KOPT-K1 (cell line): Measurements from ENCODE around the gene ALDH3B2.
"Not testable (repeated sequence)": the region's sequence is repeated elsewhere in the genome, so short reads cannot be mapped to it uniquely, and the experiment has no call there.

Experiments
- H3K27ac ChIP-seq: fragments of 200-600 bp; sonication (generic); 2 replicates; pipeline ENCODE4 v1.5.1; 2016; ENCODE audit warnings: antibody characterized with exemption, mild to moderate bottlenecking, low read depth, low read length; ENCODE audit not compliant: poor library complexity, severe bottlenecking
- H3K36me3 ChIP-seq: fragments of 200-600 bp; sonication (generic); 2 replicates; pipeline ENCODE4 v1.5.1; 2017; ENCODE audit warnings: antibody characterized with exemption, mild to moderate bottlenecking, low read length, moderate library complexity; ENCODE audit not compliant: insufficient read depth
- H3K9me3 ChIP-seq: fragments of 200-600 bp; sonication (generic); 2 replicates; pipeline ENCODE4 v1.5.1; 2017; ENCODE audit warnings: antibody characterized with exemption, low read length, mild to moderate bottlenecking; ENCODE audit not compliant: insufficient read depth, poor library complexity, severe bottlenecking

Gene ALDH3B2, protein sequence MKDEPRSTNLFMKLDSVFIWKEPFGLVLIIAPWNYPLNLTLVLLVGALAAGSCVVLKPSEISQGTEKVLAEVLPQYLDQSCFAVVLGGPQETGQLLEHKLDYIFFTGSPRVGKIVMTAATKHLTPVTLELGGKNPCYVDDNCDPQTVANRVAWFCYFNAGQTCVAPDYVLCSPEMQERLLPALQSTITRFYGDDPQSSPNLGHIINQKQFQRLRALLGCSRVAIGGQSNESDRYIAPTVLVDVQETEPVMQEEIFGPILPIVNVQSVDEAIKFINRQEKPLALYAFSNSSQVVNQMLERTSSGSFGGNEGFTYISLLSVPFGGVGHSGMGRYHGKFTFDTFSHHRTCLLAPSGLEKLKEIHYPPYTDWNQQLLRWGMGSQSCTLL

DNA sequence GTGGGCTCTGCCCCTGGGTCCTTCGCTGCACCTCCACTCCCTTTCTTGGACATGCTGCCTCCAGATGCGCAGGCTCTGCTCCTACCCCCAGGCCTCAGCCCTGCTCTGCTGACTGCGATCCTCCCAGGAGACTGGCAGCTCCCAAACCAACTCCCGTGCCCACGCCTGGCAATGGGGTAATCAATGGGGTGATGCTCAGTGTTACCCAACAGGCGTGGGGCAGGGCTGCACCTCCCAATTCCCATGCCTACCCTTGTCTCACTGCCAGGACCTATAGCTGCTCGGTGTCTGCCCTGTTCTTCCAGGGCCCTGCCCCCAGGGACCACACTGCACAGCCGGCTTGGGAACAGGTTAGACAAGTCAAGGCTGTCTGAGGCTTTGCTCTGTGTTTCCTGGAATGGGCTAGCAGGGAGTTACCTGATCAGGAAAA, at the start of gene ALDH3B2:
Gene ALDH3B2 (minus strand): TSS at position 182 of the 430 bp plus-strand sequence. CDS start 7,688 bp downstream, outside the sequence.
- Histone ChIP-seq H3K9me3 (peaks cover 16% of the 10 kb centered on the region), H3K27ac (no peak within 1 kb of the TSS), H3K36me3 (no peaks in the 10 kb centered on the region)

DNA sequence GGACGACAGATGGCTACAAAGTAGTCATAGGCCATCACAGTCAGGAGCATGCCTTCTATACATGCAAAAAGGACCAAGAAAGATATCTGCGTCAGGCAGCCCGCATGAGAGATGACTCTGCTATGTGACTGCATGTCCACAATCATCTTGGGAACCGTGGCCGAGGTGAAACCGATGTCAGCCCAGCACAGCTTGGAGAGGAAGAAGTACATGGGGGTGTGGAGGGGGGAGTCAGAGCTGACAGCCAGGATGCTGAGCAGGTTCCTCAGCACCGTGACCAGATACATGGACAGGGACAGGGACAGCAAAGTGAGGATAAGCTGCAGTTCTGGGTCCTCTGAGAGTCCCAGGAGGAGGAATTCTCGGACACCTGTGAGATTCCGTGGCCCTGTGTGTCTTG, 48.6 kb upstream of the ALDH3B2 start:
- H3K36me3 ChIP-seq, H3K9me3 ChIP-seq, H3K27ac ChIP-seq: not testable (repeated sequence)

- H3K36me3 ChIP-seq, H3K27ac ChIP-seq, H3K9me3 ChIP-seq: not testable (repeated sequence)
These were observed 41.8 kb upstream of the ALDH3B2 start for GRCh38 chr11:67716226-67716625.

DNA sequence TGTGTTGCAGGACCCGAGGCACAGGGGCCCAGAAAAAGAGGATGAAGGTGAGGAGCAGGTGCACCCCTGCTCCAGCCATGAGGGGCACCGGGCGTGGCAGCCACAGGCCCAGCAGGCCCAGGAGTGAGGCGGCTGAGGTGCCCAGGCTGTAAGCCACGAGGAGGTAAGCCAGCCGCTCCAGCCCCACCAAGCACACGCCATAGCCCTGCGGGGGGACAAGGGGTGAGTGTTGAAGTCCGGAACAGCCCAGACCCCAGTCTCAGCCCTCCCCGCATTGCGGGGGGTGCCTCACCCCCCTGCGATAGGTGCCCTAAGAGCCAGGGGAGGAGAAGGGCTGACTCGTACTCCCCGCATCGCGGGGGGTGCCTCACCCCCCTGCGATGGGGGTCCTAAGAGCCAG, 41.4 kb upstream of the ALDH3B2 start:
- H3K36me3 ChIP-seq, H3K27ac ChIP-seq, H3K9me3 ChIP-seq: not testable (repeated sequence)

DNA sequence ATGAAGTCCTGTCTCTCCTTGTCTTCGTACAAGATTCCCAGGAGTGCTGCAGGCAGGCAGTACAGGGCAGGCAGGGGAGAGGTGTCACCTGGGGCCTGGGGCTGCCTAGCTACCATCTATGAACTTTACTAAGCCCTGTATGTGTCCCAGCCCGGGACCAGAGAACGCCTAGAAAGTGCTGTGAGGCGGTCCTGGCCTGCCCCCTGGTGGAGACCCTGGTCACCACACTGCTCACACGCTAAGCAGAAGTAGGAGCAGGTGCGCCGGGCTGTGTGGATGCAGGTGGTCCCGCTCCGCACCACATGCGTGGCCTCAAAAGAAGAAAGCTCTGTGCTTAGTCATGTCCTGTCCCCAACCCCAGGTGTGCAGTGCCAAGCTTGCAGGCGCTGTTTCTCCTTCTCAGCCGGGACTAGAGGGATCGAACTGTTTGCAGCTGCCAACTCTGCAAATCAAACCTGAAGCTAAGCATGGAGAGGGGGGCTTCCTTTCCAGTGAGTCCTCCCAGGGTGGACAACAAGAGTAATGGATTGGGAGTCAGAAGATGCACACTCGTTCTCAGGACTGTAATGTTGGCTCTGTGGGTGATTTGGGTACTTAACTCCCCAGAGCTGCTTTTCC, 39.6 kb upstream of the ALDH3B2 start:
- not testable (repeated sequence) for H3K9me3 ChIP-seq, H3K27ac ChIP-seq, H3K36me3 ChIP-seq

- not testable (repeated sequence) for H3K36me3 ChIP-seq, H3K27ac ChIP-seq, H3K9me3 ChIP-seq
These were observed 37.3 kb upstream of the ALDH3B2 start for GRCh38 chr11:67711676-67712075.

DNA sequence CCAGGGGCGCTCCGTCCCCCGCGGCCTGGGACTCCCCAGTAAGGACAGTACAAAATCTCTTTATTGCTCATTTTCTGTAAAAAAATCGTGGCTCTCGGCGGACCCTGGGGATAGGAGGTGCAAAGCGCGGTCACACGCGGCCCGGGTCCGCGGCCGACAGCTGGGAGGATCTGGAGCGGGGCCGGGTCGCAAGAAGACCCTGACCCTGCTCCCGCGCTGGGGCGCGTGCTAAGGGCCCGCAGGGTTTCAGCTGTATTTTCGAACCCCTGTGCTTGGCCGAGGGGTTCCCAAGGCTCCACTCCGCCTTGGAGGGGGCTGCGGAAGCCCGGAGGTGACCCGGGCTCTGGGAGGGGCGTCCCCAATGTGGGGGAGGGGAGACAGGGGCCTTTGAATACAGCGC, 36.8 kb upstream of the ALDH3B2 start:
- H3K27ac ChIP-seq, H3K9me3 ChIP-seq, H3K36me3 ChIP-seq: not testable (repeated sequence)

GRCh38 chr11:67709806-67710205, 35.4 kb upstream of the ALDH3B2 start:
- H3K36me3 ChIP-seq, H3K27ac ChIP-seq, H3K9me3 ChIP-seq: not testable (repeated sequence)

GRCh38 chr11:67705264-67705663, 30.8 kb upstream of the ALDH3B2 start:
- Histone ChIP-seq H3K36me3 (no peaks in the 10 kb centered on the region), H3K9me3 (no peaks in the 10 kb centered on the region), H3K27ac (no peak overlapping the region)

DNA sequence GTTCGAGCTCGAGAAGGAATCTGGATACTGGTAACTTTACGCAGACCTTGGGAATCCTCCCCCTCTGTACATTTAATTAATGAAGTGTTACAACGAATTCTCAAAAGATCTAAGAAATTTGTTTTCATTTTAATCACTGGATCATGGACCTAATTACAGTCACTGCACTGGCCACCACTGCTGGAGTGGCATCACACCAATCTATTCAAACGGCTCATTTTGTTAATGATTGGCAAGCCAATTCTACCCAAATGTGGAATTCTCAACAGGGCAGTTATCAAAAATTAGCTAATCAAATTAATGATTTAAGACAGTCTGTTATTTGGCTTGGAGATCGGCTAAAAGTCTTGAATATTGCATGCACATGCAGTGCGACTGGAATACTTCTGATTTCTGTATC, 30.1 kb upstream of the ALDH3B2 start:
- H3K9me3 ChIP-seq = no peaks in the 10 kb centered on the region
- H3K36me3 ChIP-seq = no peaks in the 10 kb centered on the region
- no peak overlapping the region for H3K27ac ChIP-seq

DNA sequence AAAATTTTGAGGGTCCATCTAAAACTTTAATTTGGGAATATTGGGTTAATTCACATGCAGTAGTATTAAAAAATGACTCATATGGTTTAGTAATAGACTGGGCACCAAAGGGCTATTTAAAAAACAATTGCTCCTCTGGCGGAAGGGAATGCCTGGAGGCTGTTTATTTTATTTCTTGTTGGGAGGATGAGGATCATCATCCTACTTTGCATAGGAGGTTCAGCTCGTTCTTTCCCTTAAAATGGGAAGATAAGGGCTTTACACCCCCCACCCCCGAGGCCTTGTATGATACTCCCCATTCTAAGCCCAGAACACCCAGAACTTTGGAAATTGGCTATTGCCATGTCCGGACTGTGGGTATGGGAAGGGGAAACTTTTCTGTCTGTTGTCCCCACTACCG, 29.3 kb upstream of the ALDH3B2 start:
- not testable (repeated sequence) for H3K27ac ChIP-seq, H3K36me3 ChIP-seq, H3K9me3 ChIP-seq

DNA sequence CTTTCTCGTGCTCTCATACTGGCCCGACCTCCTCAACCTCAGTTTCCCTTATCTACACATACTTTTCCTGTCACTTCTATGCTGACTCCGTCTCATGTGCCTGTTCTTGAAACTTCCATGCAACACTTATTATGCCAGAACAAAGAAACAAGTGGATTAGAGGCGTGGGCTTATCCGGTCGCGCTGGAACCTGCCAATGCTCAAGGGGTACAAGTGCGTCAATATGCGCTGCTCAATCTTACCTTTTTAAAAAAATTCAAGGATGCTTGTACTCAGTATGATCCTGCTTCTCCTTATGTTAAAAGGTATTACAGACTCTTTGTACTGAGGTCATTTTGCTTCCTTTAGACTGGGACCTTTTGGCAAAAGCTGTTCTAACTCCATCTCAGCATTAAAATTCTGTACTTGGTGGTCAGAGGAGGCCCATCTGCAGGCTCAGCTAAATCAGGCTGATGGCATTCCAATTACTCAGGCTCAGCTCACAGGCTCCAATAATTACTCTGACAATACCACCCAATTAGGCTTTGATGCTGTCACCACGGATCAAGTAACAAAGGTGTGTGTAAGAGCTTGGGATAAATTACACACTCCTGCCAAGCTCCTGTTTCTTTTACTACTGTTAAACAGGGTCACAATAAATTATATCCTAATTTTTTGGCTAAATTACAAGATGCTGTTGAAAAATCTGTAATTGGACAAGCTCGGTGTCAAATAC, 26.3 kb upstream of the ALDH3B2 start:
- no peak overlapping the region for H3K27ac ChIP-seq
- H3K9me3 ChIP-seq = no peaks in the 10 kb centered on the region
- H3K36me3 ChIP-seq = no peaks in the 10 kb centered on the region

GRCh38 chr11:67700141-67700540, 25.7 kb upstream of the ALDH3B2 start:
- Histone ChIP-seq H3K9me3 (no peaks in the 10 kb centered on the region), H3K27ac (no peak overlapping the region), H3K36me3 (no peaks in the 10 kb centered on the region)

GRCh38 chr11:67699521-67699920, 25.1 kb upstream of the ALDH3B2 start:
- Histone ChIP-seq H3K27ac (no peak overlapping the region), H3K36me3 (no peaks in the 10 kb centered on the region)

GRCh38 chr11:67698247-67698646, 23.8 kb upstream of the ALDH3B2 start:
- Histone ChIP-seq H3K36me3 (no peaks in the 10 kb centered on the region), H3K27ac (no peak overlapping the region), H3K9me3 (no peaks in the 10 kb centered on the region)

More at GRCh38 chr11:67699521-67699920, 25.1 kb upstream of the ALDH3B2 start:
- H3K9me3 ChIP-seq = no peaks in the 10 kb centered on the region
